IPS-NIHi7 (cell line): Measurements from ENCODE around the gene PDE6A.
A peak's percentile ranks its signal among the peaks of the same experiment; 100 is the strongest.

ENCODE experiments used
- DNase-seq: peaks from one replicate; pipeline ENCODE4 v3.0.0; 2012; ENCODE audit warnings: mixed read lengths; ENCODE audit errors: extremely low spot score

PDE6A gene

GRCh38 chr5:149944666-149945065, at the start of gene PDE6A:
Gene PDE6A (minus strand): TSS chr5:149944793. CDS start chr5:149944673, 120 bp downstream.
- DNase-seq = no peak

- no peak for DNase-seq
Measured at GRCh38 chr5:149993471-149993870, 48.9 kb upstream of the PDE6A start.

GRCh38 chr5:149990518-149991376, 46.2 kb upstream of the PDE6A start:
- peak; percentile 76 for DNase-seq

- no peak for DNase-seq
Measured at GRCh38 chr5:149988126-149988525, 43.5 kb upstream of the PDE6A start.

- DNase-seq = no peak
Measured at GRCh38 chr5:149982505-149982904, 37.9 kb upstream of the PDE6A start.

- DNase-seq = no peak
Measured at GRCh38 chr5:149981206-149981605, 36.6 kb upstream of the PDE6A start.

GRCh38 chr5:149979896-149980295, 35.3 kb upstream of the PDE6A start:
- no peak for DNase-seq

GRCh38 chr5:149975409-149975808, 30.8 kb upstream of the PDE6A start:
- no peak for DNase-seq

GRCh38 chr5:149969181-149969930, 24.8 kb upstream of the PDE6A start:
- no peak for DNase-seq

GRCh38 chr5:149966946-149967345, 22.4 kb upstream of the PDE6A start:
- DNase-seq = no peak

- DNase-seq = no peak
Measured at GRCh38 chr5:149963729-149964128, 19.1 kb upstream of the PDE6A start.

GRCh38 chr5:149962601-149963300, 18.2 kb upstream of the PDE6A start:
- DNase-seq = no peak

GRCh38 chr5:149961957-149962409, 17.4 kb upstream of the PDE6A start:
- DNase-seq = peak; percentile 51

GRCh38 chr5:149961186-149961685, 16.6 kb upstream of the PDE6A start:
- DNase-seq = no peak

- peak; percentile 99 for DNase-seq
Measured at GRCh38 chr5:149960272-149961185, 15.9 kb upstream of the PDE6A start, which contains the start of gene SLC26A2. Gene SLC26A2 (plus strand): TSS chr5:149960758. CDS start chr5:149977653, 16,895 bp downstream.

GRCh38 chr5:149959406-149960236, 15.0 kb upstream of the PDE6A start:
- peak; percentile 62 for DNase-seq

GRCh38 chr5:149957855-149958254, 13.3 kb upstream of the PDE6A start:
- DNase-seq = no peak

- DNase-seq = no peak
Measured at GRCh38 chr5:149956685-149957084, 12.1 kb upstream of the PDE6A start.

- DNase-seq = no peak
Measured at GRCh38 chr5:149954798-149955197, 10.2 kb upstream of the PDE6A start.
